Measurements from ENCODE around the gene HEPACAM. TPM values are rescaled to one million over a fixed set of nuclear protein-coding genes. Genes with fewer than 3 reads are reported as not detected.
"Not testable (repeated sequence)": the region's sequence is repeated elsewhere in the genome, so short reads cannot be mapped to it uniquely, and the experiment has no call there.

Gene HEPACAM, protein sequence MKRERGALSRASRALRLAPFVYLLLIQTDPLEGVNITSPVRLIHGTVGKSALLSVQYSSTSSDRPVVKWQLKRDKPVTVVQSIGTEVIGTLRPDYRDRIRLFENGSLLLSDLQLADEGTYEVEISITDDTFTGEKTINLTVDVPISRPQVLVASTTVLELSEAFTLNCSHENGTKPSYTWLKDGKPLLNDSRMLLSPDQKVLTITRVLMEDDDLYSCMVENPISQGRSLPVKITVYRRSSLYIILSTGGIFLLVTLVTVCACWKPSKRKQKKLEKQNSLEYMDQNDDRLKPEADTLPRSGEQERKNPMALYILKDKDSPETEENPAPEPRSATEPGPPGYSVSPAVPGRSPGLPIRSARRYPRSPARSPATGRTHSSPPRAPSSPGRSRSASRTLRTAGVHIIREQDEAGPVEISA
- 10 to 100 TPM in 1 of 8 experiments, under 1 TPM in 5, not detected in 2; 0.05 to 14.0 (median 0.12) TPM for total RNA-seq

DNA sequence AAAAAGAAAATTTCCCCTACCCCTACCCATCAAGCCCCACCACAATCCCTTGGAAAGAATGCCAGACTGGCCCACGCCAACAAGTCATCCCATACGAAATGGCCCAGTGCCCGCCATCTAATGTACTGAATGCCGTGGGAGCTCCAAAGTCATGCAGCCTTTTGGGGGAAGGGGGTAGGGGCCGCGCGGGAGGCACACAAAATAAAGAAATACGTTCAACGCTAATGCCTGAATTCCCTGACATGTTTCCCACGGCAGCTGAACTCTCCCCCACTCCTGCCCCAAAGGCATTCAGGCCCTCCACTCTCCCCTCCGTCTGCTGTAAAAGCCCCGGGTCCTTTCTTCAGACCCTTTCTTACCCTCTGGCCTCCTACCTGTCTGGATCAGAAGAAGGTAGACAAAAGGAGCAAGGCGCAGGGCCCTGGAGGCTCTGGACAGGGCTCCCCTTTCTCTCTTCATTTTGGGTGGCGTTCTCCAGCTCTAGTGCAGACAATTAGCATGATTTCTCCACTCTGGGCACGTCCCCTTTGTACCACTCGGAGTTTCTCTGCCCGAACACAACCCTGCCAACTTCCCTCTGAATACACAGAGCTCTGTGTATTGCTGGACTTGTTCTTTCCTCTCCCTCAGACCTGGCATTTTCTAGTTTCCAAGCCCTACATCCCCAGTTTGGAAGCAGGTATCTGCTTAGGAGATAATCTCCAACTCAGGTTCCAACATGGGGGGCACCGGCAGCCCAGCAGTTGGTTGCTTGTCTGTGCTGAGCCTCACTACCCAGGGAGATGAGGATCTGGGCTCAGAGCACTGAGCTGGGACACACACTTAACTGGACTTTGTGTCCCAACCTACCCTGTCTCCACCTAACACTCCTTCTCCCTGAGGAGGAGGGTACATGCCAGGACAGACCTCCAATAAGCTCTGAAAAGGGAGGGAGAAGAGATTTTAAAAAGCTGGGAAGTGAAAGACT, at the start of gene HEPACAM:
Gene HEPACAM, minus strand, starts transcription at position 500 of the 967 bp plus-strand sequence. Its CDS starts 41 bp downstream, at position 459.
- WGBS, 10 experiments, result 71 to 100% (median 93%) methylated on average over 1 to 9 of the region's 18 CpGs; no CpG with 5 or more reads in 1 of the 10 experiments
- in situ Hi-C loops (cut with MboI; ENCODE audit: low pct_unique_long_range_greater_than_20kb in 2 of 9, low sequenced_read_pairs in 9 of 9, unreplicated experiment in 9 of 9), result no loop called here
- no peak within 1 kb of the TSS for H3K4me3 ChIP-seq
- no peak within 1 kb of the TSS for H3K27ac ChIP-seq
- H3K4me1 ChIP-seq (replicated peaks in 1 of 2), result peaks cover 4 to 33% of the 10 kb centered on the region in 2 donors
- ATAC-seq (replicated peaks in 6 of 8), result no peak

DNA sequence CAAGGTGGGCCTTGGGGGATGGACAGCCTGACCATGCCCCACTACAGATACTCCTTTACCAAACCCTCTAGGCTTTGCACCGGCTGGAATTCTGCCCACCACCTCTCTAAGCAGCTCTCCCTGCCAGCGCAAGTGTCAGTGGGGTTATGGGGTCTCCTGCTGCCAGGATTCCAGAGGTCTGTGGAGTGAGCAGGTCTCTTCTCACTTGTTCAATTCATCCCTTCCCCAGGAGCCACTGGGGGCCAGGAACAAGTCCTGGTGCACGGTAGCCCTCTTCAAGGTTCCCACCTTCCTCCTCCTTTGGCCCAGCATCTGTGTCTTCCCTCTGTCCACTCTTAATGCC, 48.6 kb upstream of the HEPACAM start:
- in situ Hi-C loops (cut with MboI; ENCODE audit: low pct_unique_long_range_greater_than_20kb in 2 of 9, low sequenced_read_pairs in 9 of 9, unreplicated experiment in 9 of 9), result no loop called here
- no peak for ATAC-seq (replicated peaks in 6 of 8)
- Histone ChIP-seq H3K4me3 (no peak overlapping the region), H3K4me1 (replicated peaks in 1 of 2) (no peaks in the 10 kb centered on the region), H3K27ac (no peak overlapping the region)
- WGBS, 10 experiments, result 83 to 100% (median 100%) methylated on average over 1 of the region's 3 CpGs; no CpG with 5 or more reads in 6 of the 10 experiments

DNA sequence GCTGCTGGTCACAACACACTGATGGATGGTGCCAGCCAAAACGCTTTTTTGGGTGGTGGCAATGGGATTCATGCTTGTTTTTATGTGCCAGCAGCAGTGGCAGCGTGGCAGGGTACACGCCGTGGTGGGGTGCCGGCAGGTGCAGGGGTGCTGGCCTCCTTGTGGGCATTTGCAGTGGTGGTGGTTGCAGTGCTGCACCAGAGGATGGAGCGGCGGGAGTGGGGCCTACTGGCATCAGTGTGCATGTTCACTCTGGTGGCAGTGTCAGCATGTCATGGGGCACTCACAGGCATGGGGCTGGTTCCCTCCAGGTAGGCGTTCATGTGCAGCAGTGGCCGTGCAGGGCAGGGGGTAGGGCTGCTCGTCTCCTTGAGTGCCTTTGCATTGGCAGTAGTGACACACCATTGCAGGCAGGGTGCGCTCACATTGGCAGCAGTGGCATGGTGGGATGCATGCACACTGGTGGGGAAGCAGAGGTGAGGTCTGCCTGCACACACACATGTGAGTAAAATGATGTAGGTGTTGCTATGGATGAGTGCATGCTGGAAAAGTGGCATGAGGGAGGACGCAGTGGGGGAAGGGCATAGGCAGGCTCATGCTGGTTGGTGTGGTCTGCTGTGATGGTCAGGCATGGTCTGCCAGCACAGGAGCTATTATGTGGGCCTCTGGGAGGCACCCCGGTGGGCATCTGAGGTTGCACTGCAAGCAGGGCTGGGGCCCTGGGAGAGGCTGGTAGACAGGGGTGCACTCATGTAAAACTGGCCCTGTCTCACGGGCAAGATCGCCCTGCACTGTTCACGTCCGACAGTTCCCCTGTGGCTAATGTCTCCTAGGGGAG, 48.0 kb upstream of the HEPACAM start:
- ATAC-seq (replicated peaks in 6 of 8), result no peak
- Histone ChIP-seq H3K27ac (no peak overlapping the region), H3K4me3 (no peak overlapping the region), H3K4me1 (replicated peaks in 1 of 2) (no peaks in the 10 kb centered on the region)
- WGBS, 10 experiments, result 65 to 100% (median 94%) methylated on average over 1 to 10 of the region's 17 CpGs; no CpG with 5 or more reads in 4 of the 10 experiments
- in situ Hi-C loops (cut with MboI; ENCODE audit: low pct_unique_long_range_greater_than_20kb in 2 of 9, low sequenced_read_pairs in 9 of 9, unreplicated experiment in 9 of 9), result no loop called here

DNA sequence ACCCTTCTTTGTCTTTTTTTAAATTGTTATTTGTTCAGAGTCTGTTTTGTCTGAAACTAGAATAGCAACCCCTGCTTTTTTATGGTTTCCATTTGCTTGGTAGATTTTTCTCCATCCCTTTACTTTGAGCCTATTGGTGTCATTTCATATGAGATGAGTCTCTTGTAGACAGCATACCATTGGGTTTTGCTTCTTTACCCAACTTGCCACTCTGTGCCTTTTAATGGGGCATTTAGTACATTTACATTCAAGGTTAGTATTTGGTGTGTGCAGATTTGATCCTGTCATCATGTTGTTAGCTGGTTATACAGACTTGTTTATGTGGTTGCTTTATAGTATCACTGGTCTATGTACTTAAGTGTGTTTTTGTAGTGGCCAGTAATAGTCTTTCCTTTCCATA, 46.2 kb upstream of the HEPACAM start:
- no peak overlapping the region for H3K4me3 ChIP-seq
- ATAC-seq (replicated peaks in 6 of 8), result no peak
- no peak overlapping the region for H3K27ac ChIP-seq
- no peaks in the 10 kb centered on the region for H3K4me1 ChIP-seq (replicated peaks in 1 of 2)
- in situ Hi-C loops (cut with MboI; ENCODE audit: low pct_unique_long_range_greater_than_20kb in 2 of 9, low sequenced_read_pairs in 9 of 9, unreplicated experiment in 9 of 9), result no loop called here

DNA sequence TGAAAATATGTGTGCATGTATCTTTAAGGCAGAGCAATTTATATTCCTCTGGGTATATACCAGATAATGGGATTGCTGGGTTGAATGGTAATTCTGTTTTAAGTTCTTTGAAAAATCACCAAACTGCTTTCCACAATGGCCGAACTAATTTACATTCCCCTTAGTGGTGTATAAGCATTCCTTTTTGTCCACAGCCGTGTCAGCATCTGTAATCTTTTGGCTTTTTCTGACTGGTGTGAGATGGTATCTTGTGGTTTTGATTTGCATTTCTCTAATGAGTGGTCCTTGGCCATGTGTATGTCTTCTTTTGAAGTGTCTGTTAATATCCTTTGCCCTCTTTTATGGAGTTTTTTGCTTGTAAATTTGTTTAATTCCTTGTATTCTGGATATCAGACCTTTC, 42.5 kb upstream of the HEPACAM start:
- no peaks in the 10 kb centered on the region for H3K4me1 ChIP-seq (replicated peaks in 1 of 2)
- no peak for ATAC-seq (replicated peaks in 6 of 8)
- no peak overlapping the region for H3K27ac ChIP-seq
- H3K4me3 ChIP-seq, result no peak overlapping the region
- 60 to 100% (median 93%) methylated on average over 1 to 2 of the region's 2 CpGs; no CpG with 5 or more reads in 2 of the 10 experiments for WGBS, 10 experiments
- in situ Hi-C loops (cut with MboI; ENCODE audit: low pct_unique_long_range_greater_than_20kb in 2 of 9, low sequenced_read_pairs in 9 of 9, unreplicated experiment in 9 of 9), result no loop called here

DNA sequence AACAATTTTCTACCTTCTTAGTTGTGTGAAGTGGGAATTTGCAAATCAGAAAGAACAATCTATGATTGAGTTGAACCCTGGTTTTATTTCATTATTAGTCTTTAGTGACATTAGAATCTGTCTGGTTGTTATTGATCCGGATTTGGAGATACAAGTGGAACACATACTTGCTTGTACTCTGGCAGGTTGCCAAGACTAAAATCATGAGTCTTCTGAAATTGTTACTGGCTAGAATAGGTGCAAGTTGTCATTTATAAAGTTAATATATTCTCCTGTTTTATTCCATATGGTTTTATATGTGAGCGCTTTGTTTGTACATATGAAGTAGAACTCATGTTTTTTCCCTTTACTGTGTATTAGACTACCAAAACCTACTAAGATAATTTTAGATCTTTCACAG, 41.2 kb upstream of the HEPACAM start:
- in situ Hi-C loops (cut with MboI; ENCODE audit: low pct_unique_long_range_greater_than_20kb in 2 of 9, low sequenced_read_pairs in 9 of 9, unreplicated experiment in 9 of 9), result no loop called here
- no peak for ATAC-seq (replicated peaks in 6 of 8)
- 85 to 100% (median 94%) methylated on average over 1 to 2 of the region's 2 CpGs; no CpG with 5 or more reads in 2 of the 10 experiments for WGBS, 10 experiments
- no peak overlapping the region for H3K27ac ChIP-seq
- no peak overlapping the region for H3K4me3 ChIP-seq
- H3K4me1 ChIP-seq (replicated peaks in 1 of 2), result no peaks in the 10 kb centered on the region

DNA sequence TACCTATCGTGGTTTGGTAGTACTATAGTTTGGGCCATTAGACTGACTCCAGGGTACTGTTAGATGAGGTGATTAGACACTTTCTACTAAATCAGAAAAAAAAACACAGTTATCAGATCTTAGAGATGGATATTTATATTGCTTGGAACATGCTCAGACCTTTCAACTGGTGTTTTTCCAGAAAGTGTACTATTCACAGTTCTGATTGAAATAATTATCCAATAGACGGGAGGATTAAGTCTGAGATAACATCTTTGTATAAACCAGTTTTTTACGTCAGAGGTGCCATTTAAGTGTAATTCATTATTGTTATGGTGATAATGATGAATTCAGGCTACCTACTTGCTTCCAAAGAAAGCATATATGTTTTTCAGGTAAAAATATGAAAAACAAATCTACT, 40.7 kb upstream of the HEPACAM start:
- H3K27ac ChIP-seq, result no peak overlapping the region
- H3K4me3 ChIP-seq, result no peak overlapping the region
- 50 to 100% (median 92%) methylated on average over 1 to 3 of the region's 3 CpGs for WGBS, 10 experiments
- no peak for ATAC-seq (replicated peaks in 6 of 8)
- in situ Hi-C loops (cut with MboI; ENCODE audit: low pct_unique_long_range_greater_than_20kb in 2 of 9, low sequenced_read_pairs in 9 of 9, unreplicated experiment in 9 of 9), result no loop called here
- H3K4me1 ChIP-seq (replicated peaks in 1 of 2), result no peaks in the 10 kb centered on the region

DNA sequence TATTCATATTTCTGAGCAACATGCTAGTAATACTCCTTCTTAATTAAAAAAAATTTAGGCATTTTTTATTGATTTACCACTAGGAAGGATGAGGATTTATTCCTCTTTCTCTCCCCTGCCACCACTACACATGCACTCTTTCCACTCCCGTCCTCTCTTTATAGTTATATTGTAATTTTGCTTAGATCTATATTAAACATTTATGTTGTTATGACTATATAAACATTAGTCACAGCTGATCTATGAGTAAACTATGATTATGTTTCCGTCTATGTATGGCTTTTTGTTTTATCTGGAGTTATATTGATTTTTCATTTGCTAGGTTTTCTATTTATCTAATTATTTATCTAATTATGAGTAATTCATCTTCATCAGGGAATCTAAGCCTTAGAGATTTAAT, 36.0 kb upstream of the HEPACAM start:
- no peak for ATAC-seq (replicated peaks in 6 of 8)
- H3K4me3 ChIP-seq, result no peak overlapping the region
- H3K27ac ChIP-seq, result no peak overlapping the region
- 78 to 100% (median 94%) methylated on average over 1 to 2 of the region's 2 CpGs for WGBS, 10 experiments
- in situ Hi-C loops (cut with MboI; ENCODE audit: low pct_unique_long_range_greater_than_20kb in 2 of 9, low sequenced_read_pairs in 9 of 9, unreplicated experiment in 9 of 9), result loop anchor here in 2 of 9 experiments (25.0 kb wide), 3 partner anchors 165 to 440 kb away; no protein-coding TSS in a partner anchor
- no peaks in the 10 kb centered on the region for H3K4me1 ChIP-seq (replicated peaks in 1 of 2)

DNA sequence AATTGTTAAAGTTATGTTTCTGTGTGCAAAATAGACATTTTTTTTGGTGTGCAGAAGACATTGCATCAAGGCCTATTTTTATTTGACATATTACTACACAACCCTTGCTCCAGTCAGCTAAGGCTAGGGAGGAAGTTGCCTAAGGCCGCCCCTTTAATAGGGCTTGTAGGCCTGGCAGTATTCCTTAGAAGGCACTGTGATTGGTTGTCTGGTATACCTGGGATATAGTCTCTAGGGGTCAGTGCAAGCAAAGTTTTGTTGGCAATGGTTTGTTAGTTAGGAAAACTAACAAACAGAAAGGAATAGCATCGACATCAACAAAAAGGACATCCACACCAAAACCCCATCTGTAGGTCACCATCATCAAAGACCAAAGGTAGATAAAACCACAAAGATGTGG, 35.1 kb upstream of the HEPACAM start:
- Histone ChIP-seq H3K4me1 (replicated peaks in 1 of 2) (no peaks in the 10 kb centered on the region), H3K4me3 (no peak overlapping the region), H3K27ac (no peak overlapping the region)
- ATAC-seq (replicated peaks in 6 of 8), result peak in 3 of 8 experiments; percentile 67 to 90 (median 72)
- 0 to 100% (median 50%) methylated on average over 1 of the region's 2 CpGs; no CpG with 5 or more reads in 4 of the 10 experiments for WGBS, 10 experiments
- in situ Hi-C loops (cut with MboI; ENCODE audit: low pct_unique_long_range_greater_than_20kb in 2 of 9, low sequenced_read_pairs in 9 of 9, unreplicated experiment in 9 of 9), result loop anchor here in 2 of 9 experiments (25.0 kb wide), 3 partner anchors 166 to 441 kb away; no protein-coding TSS in a partner anchor

DNA sequence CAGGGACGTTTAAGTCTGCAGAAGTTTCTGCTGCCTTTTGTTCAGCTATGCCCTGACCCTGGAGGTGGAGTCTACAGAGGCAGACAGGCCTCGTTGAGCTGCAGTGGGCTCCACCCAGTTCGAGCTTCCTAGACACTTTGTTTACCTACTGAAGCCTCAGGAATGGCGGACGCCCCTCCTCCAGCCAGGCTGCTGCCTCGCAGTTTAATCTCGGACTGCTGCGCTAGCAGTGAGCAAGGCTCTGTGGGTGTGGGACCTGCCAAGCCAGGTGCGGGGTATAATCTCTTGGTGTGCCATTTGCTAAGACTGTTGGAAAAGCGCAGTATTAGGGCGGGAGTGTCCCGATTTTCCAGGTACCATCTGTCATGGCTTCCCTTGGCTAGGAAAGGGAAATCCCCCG, 32.4 kb upstream of the HEPACAM start:
- 74 to 100% (median 86%) methylated on average over 1 to 11 of the region's 13 CpGs; no CpG with 5 or more reads in 3 of the 10 experiments for WGBS, 10 experiments
- H3K27ac ChIP-seq; H3K4me1 ChIP-seq (replicated peaks in 1 of 2); ATAC-seq (replicated peaks in 6 of 8); H3K4me3 ChIP-seq: not testable (repeated sequence)
- in situ Hi-C loops (cut with MboI; ENCODE audit: low pct_unique_long_range_greater_than_20kb in 2 of 9, low sequenced_read_pairs in 9 of 9, unreplicated experiment in 9 of 9), result loop anchor here in 2 of 9 experiments (25.0 kb wide), 3 partner anchors 169 to 444 kb away; no protein-coding TSS in a partner anchor

DNA sequence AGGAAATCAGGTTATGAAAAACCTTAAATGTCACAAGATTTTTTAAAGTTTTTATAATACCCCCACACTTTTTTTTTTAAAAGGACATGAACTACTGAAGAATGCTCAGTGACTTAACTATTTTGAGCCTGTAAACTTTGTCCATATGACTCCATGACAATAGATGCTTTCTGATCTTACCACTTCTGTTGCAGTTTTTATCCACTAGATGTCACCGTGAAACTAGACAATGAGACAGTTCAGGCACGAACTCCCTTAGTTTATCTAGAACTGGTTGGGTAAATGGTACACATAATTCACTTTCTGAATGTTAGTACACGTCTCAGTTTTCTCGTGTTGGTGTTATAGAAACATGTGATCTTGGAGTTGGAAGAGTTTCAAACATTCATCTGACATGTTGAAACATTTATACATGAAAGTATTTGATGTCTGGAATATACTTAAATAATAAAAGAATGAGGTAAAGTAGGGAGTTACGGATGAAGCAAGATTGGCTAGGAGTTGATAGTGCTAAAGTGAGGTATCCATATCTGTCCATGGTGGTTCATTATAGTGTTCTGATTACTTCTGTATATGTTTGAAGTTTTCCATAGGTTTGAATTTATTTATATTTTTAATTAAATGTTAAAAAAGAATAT, 26.2 kb upstream of the HEPACAM start:
- ATAC-seq (replicated peaks in 6 of 8), result peak; percentile 52 to 95 (median 79)
- no peaks in the 10 kb centered on the region for H3K4me1 ChIP-seq (replicated peaks in 1 of 2)

DNA sequence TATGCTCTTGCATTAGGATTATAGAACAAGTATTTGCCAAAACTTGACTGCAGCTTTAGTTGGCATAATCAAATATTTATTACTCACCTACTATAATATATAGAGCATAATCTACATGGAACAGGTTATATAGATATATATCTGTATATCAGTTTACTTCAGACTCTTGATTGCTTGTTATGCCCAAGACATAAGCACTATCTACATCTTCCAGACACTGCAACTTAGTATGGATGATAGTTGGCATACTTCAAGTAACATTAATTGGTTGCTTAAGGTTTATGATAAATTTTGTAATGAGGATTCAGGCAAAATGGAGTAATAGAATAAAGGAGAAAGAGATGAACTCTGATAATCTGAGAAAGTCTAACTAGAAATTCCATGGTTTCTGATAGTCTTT, 19.2 kb upstream of the HEPACAM start:
- H3K4me1 ChIP-seq (replicated peaks in 1 of 2), result peaks cover 8 to 9% of the 10 kb centered on the region in 2 donors
- in situ Hi-C loops (cut with MboI; ENCODE audit: low pct_unique_long_range_greater_than_20kb in 2 of 9, low sequenced_read_pairs in 9 of 9, unreplicated experiment in 9 of 9), result loop anchor here in 2 of 9 experiments (25.0 kb wide), 3 partner anchors 182 to 457 kb away; no protein-coding TSS in a partner anchor
- ATAC-seq (replicated peaks in 6 of 8), result no peak
- no peak overlapping the region for H3K27ac ChIP-seq
- peak overlapping the region in 3 of 5 donors; percentile 56 to 84 (median 64) for H3K4me3 ChIP-seq

More for the DNA sequence above, 26.2 kb upstream of the HEPACAM start:
- H3K4me3 ChIP-seq, result no peak overlapping the region
- H3K27ac ChIP-seq, result no peak overlapping the region
- WGBS, 10 experiments, result 0 to 100% (median 25%) methylated on average over 1 to 5 of the region's 5 CpGs
- in situ Hi-C loops (cut with MboI; ENCODE audit: low pct_unique_long_range_greater_than_20kb in 2 of 9, low sequenced_read_pairs in 9 of 9, unreplicated experiment in 9 of 9), result loop anchor here in 2 of 9 experiments (25.0 kb wide), 3 partner anchors 175 to 450 kb away; no protein-coding TSS in a partner anchor
